GM19023 (cell line): ENCODE data around the gene WDR87.
"Not testable (repeated sequence)": the region's sequence is repeated elsewhere in the genome, so short reads cannot be mapped to it uniquely, and the experiment has no call there.

Source experiments
- ATAC-seq: cut with Tn5 transposase; IDR thresholded peaks from one replicate; pipeline ENCODE4 v1.9.1; 2021; ENCODE audit warnings: mild to moderate bottlenecking, moderate library complexity; ENCODE audit not compliant: unreplicated experiment

The WDR87 gene

GRCh38 chr19:37893845-37894575 is 12.4 kb downstream of the WDR87 start:
- no peak for ATAC-seq

GRCh38 chr19:37886571-37886970 is 19.8 kb downstream of the WDR87 start:
- ATAC-seq: no peak

- no peak for ATAC-seq
Observed at GRCh38 chr19:37885392-37885791, 21.0 kb downstream of the WDR87 start.

- ATAC-seq: no peak
Observed at GRCh38 chr19:37877147-37877546, 29.2 kb downstream of the WDR87 start.

GRCh38 chr19:37876032-37876431 is 30.4 kb downstream of the WDR87 start:
- no peak for ATAC-seq

GRCh38 chr19:37874784-37875183 is 31.6 kb downstream of the WDR87 start:
- ATAC-seq: no peak

GRCh38 chr19:37872383-37872782 is 34.0 kb downstream of the WDR87 start:
- ATAC-seq: no peak

- no peak for ATAC-seq
Observed at GRCh38 chr19:37869766-37870340, 36.5 kb downstream of the WDR87 start.

GRCh38 chr19:37867831-37868230 is 38.6 kb downstream of the WDR87 start:
- ATAC-seq: no peak

GRCh38 chr19:37865930-37866329 is 40.5 kb downstream of the WDR87 start:
- not testable (repeated sequence) for ATAC-seq

- no peak for ATAC-seq
Observed at GRCh38 chr19:37864501-37864900, 41.9 kb downstream of the WDR87 start.

- no peak for ATAC-seq
Observed at GRCh38 chr19:37855098-37855497, 51.3 kb downstream of the WDR87 start.

- no peak for ATAC-seq
Observed at GRCh38 chr19:37845932-37846331, 60.5 kb downstream of the WDR87 start.
